Keratinocyte (primary cell): Measurements from ENCODE around the gene CSTF1. TPM values are rescaled to one million over a fixed set of nuclear protein-coding genes. Genes with fewer than 3 reads are reported as not detected.

Source experiments
- DNase-seq: peaks from one replicate; pipeline ENCODE4 v3.0.0-alpha.2; 2011; ENCODE audit warnings: low read depth, missing footprints, low spot score
- FAIRE-seq: peaks from 2 replicates; lab custom pipeline; 2011; peaks lifted over from hg19 to GRCh38; lab: Jason Lieb, UNC
- H2AFZ ChIP-seq: 2 replicates; pipeline ENCODE4 v1.6.0; 2012; ENCODE audit warnings: low read length, control low read depth, inconsistent platforms; ENCODE audit not compliant: control insufficient read depth
- H3K27ac ChIP-seq: 2 replicates; pipeline ENCODE4 v1.5.1; 2011; ENCODE audit warnings: low read length; ENCODE audit not compliant: control insufficient read depth, insufficient read depth
- H3K27me3 ChIP-seq: 3 replicates; pipeline ENCODE4 v1.6.0; 2011; ENCODE audit warnings: low read length; ENCODE audit not compliant: control insufficient read depth, insufficient read depth; ENCODE audit errors: extremely low read depth
- H3K36me3 ChIP-seq, 2 experiments: 2 replicates in 1 of 2; 3 replicates in 1 of 2; pipeline ENCODE4 v1.5.1; 2011; ENCODE audit warnings: low read length in 2 of 2, mild to moderate bottlenecking in 1 of 2; ENCODE audit not compliant: control insufficient read depth in 2 of 2, insufficient read depth in 2 of 2; ENCODE audit errors: extremely low read depth in 1 of 2
- H3K4me1 ChIP-seq: 3 replicates; pipeline ENCODE4 v1.5.1; 2011; ENCODE audit warnings: low read length; ENCODE audit not compliant: control insufficient read depth, insufficient read depth; ENCODE audit errors: extremely low read depth
- H3K4me2 ChIP-seq: 3 replicates; pipeline ENCODE4 v1.6.0; 2011; ENCODE audit warnings: low read depth, low read length; ENCODE audit not compliant: control insufficient read depth, insufficient read depth; ENCODE audit errors: extremely low read depth
- H3K4me3 ChIP-seq, 3 experiments: fragments of 200-600 bp in 1 of 3; sonication (generic) in 1 of 3; 2 replicates in 2 of 3; 3 replicates in 1 of 3; pipeline ENCODE4 v1.5.1; 2011 to 2016; ENCODE audit warnings: low read length in 3 of 3, mild to moderate bottlenecking in 3 of 3, control low read depth in 2 of 3, inconsistent platforms in 1 of 3, low read depth in 1 of 3, mixed read lengths in 1 of 3, mixed run types in 1 of 3, moderate library complexity in 1 of 3; ENCODE audit not compliant: control insufficient read depth in 2 of 3, insufficient read depth in 2 of 3; ENCODE audit errors: extremely low read depth in 1 of 3
- H3K79me2 ChIP-seq: 2 replicates; pipeline ENCODE4 v1.6.0; 2012; ENCODE audit warnings: low read length; ENCODE audit not compliant: control insufficient read depth, insufficient read depth
- H3K9ac ChIP-seq: 3 replicates; pipeline ENCODE4 v1.6.0; 2011; ENCODE audit warnings: low read length; ENCODE audit not compliant: control insufficient read depth, insufficient read depth; ENCODE audit errors: extremely low read depth
- H3K9me1 ChIP-seq: 3 replicates; pipeline ENCODE4 v1.6.0; 2011; ENCODE audit warnings: low read length; ENCODE audit not compliant: control insufficient read depth, insufficient read depth; ENCODE audit errors: extremely low read depth
- H3K9me3 ChIP-seq: 2 replicates; pipeline ENCODE4 v1.5.1; 2012; ENCODE audit warnings: low read depth, low read length; ENCODE audit not compliant: control insufficient read depth
- H4K20me1 ChIP-seq: 3 replicates; pipeline ENCODE4 v1.6.0; 2011; ENCODE audit warnings: low read length; ENCODE audit not compliant: control insufficient read depth, insufficient read depth; ENCODE audit errors: extremely low read depth
- CTCF ChIP-seq, 3 experiments: IDR thresholded peaks in 1 of 3; conservative IDR thresholded peaks in 1 of 3; optimal IDR thresholded peaks in 1 of 3; 2 replicates in 2 of 3; 3 replicates in 1 of 3; pipeline versions ENCODE3 to v1.5.1; 2011; ENCODE audit warnings: low read length in 3 of 3, mild to moderate bottlenecking in 3 of 3, moderate library complexity in 2 of 3, control low read depth in 1 of 3, inconsistent platforms in 1 of 3; ENCODE audit not compliant: insufficient read depth in 2 of 3; ENCODE audit errors: extremely low read depth in 1 of 3
- EZH2 ChIP-seq: IDR thresholded peaks from one replicate; pipeline ENCODE4 v1.6.1; 2012; ENCODE audit warnings: inconsistent platforms, mild to moderate bottlenecking, low read length, moderate library complexity
- dilution Hi-C: fragments of 300-500 bp; cut with MboI; formaldehyde crosslinking; loops from one replicate; pipeline ENCODE4 v1.7.0; 2020; ENCODE audit warnings: low sequenced_read_pairs; ENCODE audit not compliant: extremely low pct_ligation_motif_present
- polyA plus RNA-seq, 5 experiments: library from polyadenylated mRNA; depleted of rRNA in 3 of 5; stranded (reverse) in 3 of 5; stranded (forward) in 1 of 5; unstranded in 1 of 5; fragments of >200 nt; gene quantifications; 1 replicate in 1 of 5; 2 replicates in 3 of 5; 3 replicates in 1 of 5; pipeline versions ENCODE4 v1.2.1 to v1.2.3, GENCODE V29; 2011 to 2012; ENCODE audit warnings: missing spikeins in 2 of 5, low read depth in 1 of 5, low replicate concordance in 1 of 5

Gene CSTF1
- polyA plus RNA-seq, 1 donor (not counting 4 experiments of a cell fraction or from before 2014, with no cell fraction given), result 40.3 TPM

- no peak for FAIRE-seq
- Histone ChIP-seq H3K9ac (no peak overlapping the region), H3K27me3 (no peaks in the 10 kb centered on the region), H3K9me1 (no peaks in the 10 kb centered on the region), H3K4me2 (no peak overlapping the region), H3K4me1 (peaks cover 13% of the 10 kb centered on the region), H4K20me1 (no peaks in the 10 kb centered on the region), H3K9me3 (no peaks in the 10 kb centered on the region), H3K27ac (no peak overlapping the region), H3K36me3 (no peaks in the 10 kb centered on the region), H2AFZ (no peak overlapping the region), H3K4me3 (no peak overlapping the region), H3K79me2 (no peaks in the 10 kb centered on the region)
- no peak for TF ChIP-seq CTCF (optimal IDR thresholded peaks at IDR 0.05 in 1 of 3, IDR thresholded peaks at IDR 0.05 in 1 of 3, conservative IDR thresholded peaks at IDR 0.05 in 1 of 3; ENCODE audit: extremely low read depth in 1 of 3, insufficient read depth in 2 of 3, low read length in 3 of 3)
- TF ChIP-seq EZH2, result no peak
- no peak for DNase-seq
- dilution Hi-C loops, result no loop called here
Measured at GRCh38 chr20:56428410-56428809, 36.0 kb downstream of the CSTF1 start.

GRCh38 chr20:56428881-56429280, 36.4 kb downstream of the CSTF1 start:
- H3K4me1 ChIP-seq, result peaks cover 13% of the 10 kb centered on the region
- no peak overlapping the region for H2AFZ ChIP-seq
- H3K36me3 ChIP-seq, result no peaks in the 10 kb centered on the region
- H3K9me3 ChIP-seq, result no peaks in the 10 kb centered on the region
- no peaks in the 10 kb centered on the region for H4K20me1 ChIP-seq
- H3K27me3 ChIP-seq, result no peaks in the 10 kb centered on the region
- TF ChIP-seq CTCF (optimal IDR thresholded peaks at IDR 0.05 in 1 of 3, IDR thresholded peaks at IDR 0.05 in 1 of 3, conservative IDR thresholded peaks at IDR 0.05 in 1 of 3; ENCODE audit: extremely low read depth in 1 of 3, insufficient read depth in 2 of 3, low read length in 3 of 3), result no peak
- no peak for TF ChIP-seq EZH2
- H3K27ac ChIP-seq, result no peak overlapping the region
- H3K9me1 ChIP-seq, result no peaks in the 10 kb centered on the region
- H3K9ac ChIP-seq, result no peak overlapping the region
- no peak overlapping the region for H3K4me2 ChIP-seq
- H3K79me2 ChIP-seq, result no peaks in the 10 kb centered on the region
- no peak for DNase-seq
- no peak for FAIRE-seq
- dilution Hi-C loops, result no loop called here
- H3K4me3 ChIP-seq, result no peak overlapping the region
